GM19395 (cell line): ENCODE measurements around the gene TMEM178B.

Experiments
- ATAC-seq: cut with Tn5 transposase; IDR thresholded peaks from one replicate; pipeline ENCODE4 v1.9.1; 2021; ENCODE audit warnings: mild to moderate bottlenecking, moderate library complexity; ENCODE audit not compliant: unreplicated experiment

Gene TMEM178B

DNA sequence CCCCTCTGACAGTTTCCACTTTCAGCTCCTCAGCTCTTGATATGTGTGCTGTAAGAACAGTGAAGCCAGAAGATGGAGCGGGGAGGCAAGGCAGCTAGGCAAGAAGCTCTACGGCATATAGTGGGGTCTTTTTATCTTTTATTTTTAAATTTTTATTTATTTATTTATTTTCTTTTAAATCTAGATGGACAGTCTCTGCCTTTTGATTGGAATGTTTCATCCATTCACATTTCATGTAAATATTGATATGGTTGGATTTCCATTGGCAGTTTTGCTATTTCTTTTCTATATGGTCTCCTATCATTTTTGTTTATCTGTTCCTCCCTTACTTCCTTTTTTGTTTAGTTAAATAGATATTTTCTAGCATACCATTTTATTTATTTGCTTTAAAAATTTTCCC is 183.7 kb downstream of the TMEM178B start:
- ATAC-seq = no peak

DNA sequence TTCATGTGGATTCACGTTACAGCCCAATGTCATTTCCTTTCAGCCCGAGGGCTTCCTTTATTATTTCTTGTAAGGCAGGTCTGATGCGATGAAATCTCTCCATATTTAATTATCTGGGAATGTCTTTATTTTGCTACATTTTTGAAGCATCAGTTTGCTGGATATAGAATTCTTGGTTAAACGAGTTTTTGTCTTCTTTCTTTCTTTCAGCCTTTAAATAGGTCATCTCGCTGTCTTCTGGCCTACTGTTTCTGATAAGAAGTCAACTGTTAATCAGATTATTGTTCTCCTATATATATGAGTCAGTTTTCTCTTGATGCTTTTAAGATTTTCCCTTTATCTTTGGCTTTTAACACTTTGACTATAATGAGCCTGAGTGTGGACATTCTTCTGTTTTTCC is 184.7 kb downstream of the TMEM178B start:
- ATAC-seq = no peak

DNA sequence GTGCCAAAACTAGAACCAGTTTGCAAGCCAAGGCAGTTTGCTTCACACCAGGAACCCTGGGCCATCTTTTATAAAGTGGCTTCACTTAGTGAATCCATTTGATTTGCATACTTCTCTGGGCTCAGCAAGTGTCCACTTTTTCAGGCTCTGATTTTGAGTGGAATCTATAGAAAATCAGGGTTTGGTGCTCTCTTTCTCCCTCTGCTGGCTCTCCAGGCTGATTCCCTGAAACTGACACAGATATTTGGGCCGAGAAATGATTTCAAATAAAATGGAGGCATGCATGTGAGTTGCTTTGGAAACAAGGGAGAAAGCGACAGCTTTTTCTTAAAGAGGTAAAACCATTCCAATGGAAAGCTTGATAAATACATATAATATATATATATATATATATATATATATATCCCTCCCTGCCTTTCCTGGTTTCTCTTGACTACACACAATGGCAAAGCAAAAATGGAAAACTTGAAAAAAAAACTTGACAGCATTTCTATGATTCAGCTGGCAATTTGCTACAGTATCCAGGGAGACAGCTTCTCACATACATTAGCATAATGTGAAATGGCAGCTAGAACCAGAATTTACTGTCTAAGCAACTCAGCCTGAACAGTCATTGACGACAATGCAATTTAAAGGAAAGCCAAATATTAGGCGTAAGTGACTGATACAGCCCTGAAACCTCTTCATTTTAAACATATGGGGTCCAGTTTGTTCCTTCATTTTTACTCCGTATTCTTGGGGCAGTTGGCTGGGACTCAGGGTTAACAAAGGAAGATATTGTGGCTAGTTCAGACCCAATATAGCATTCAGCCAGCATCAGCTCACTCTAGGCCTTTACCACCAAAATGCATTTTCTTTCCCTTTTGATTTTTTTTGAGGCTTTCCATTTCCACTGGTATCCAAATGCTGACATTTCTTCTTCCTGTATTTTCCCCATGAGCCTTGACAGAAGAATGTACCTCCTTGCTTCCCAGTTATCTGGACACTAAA is 188.5 kb downstream of the TMEM178B start:
- no peak for ATAC-seq

DNA sequence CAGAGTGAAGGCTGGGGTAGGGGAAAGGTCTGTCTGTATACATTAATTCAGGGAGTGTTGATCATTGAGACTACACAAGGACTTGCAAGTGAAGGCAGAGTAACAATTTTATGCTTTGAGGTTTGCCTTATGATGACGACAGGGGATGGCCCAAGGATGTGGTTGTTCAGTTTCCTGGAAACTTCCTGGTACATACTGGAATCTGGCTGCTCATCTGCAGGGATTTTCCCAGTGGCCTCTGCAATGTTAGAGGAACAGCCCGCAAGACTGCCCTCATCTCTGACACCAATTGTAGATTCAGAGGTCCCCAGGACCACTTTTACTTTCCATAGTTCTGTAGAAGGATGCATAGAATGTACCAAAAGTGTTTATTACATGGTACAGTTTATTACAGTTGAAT is 189.6 kb downstream of the TMEM178B start:
- no peak for ATAC-seq

DNA sequence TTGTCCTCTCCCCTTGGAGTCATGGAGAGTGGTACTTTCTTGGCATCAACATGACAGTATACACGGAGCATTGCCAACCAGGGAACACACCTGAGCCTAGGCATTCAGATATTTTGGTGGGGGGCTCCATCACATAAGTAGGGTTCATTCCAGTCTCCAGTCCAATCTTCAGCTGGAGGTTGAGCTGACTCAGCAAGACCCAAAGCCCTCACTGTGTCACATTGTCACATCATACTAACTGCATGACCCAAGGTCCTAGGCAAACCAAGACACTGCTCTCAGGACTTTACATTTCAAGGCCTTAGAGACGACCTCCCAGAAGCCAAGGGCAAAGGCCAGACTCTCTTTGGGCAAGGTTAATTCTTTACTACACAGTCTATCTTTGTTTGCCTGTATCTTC is 190.1 kb downstream of the TMEM178B start:
- ATAC-seq = no peak

DNA sequence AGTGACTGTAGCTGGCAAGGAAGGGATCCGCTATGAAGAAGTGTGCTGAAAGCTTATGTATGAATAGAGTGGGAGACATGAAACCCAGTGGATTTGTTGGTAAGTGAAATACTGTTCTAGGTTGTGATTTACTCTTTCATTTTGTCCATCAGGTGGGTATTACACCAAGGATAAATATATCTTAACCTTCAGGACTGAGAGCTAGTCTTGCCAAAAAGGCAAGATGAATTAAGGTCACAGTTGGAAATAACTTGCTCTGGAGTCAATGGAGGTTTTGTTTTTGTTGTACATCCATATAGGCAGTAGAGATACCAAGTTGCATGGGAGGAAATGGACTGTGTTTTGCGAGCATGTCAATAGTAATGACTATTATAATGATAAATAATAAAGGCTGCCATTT is 190.6 kb downstream of the TMEM178B start:
- no peak for ATAC-seq

DNA sequence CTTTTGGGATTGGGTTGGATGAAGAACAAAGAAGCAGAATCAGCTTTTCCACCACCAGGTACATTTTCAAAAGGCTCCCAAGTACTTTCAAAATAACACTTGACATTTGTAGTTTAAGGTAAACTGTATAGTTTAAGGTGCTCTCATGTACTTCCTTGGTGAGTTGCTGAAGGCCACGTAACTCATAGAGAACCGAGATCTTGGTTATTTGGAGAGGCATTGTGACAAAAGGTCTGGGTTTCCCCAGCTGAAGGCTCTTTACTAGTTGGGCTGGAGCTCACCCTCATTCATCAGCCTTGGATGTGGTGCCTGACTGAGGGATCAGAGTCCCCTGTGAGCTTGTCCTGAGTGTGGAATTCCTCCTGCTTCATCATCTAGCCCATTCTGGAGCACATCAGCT is 191.8 kb downstream of the TMEM178B start:
- ATAC-seq = no peak

DNA sequence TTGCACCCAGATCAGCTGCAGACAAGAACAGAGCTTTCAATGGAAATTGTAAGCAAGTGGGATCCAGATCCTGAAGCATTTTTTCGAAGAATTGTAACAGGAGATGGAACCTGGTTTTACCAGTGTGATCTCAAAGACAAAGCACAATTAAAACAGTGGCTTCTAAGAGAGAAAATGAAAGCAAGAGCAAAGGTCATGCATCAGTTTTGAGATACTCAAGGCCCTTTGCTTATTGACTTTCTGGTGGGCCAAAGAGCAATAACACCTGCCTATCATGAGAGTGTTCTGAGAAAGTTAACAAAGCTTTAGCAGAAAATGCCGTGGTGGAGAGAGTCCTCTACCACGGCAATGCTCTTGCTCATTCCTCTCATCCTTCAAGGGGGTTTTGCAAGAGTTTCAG is 194.8 kb downstream of the TMEM178B start:
- ATAC-seq = no peak

DNA sequence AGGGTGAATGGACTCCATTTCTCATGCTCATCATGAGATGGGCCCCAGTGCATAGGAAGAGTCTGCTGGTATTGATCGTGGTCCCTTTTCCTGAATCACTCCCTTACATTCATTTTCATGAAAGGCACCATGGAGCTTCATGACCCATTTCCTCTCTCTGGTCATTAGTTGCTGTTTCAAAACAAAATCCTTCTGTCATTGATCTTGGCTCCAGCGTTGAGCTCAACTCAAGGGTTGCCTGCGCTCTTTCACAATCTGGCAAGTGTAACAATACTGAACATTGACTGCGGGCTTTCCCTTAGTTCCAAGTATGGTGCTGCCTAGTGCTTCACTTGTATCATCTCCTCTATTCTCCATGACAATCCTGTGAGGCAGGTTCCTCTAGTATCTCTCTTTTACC is 197.6 kb downstream of the TMEM178B start:
- ATAC-seq = no peak

DNA sequence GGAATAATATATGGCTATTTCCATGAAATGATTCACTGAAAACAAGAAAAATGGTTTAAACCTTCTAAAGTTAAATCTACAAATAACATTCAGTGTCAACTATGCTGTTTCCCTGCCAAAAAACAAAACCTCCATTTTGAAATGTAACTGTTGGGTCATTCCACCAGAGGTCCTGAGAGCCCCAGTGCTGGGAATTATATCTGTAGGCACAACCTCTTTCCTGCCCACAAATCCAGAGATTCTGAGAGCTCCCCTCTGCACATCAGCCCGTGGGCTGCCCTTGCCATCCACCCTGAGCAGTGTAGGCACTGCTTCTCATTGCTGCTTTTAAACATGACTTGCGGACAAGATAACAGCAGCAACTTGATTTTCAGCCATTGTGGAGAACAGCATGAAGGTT is 198.6 kb downstream of the TMEM178B start:
- no peak for ATAC-seq

DNA sequence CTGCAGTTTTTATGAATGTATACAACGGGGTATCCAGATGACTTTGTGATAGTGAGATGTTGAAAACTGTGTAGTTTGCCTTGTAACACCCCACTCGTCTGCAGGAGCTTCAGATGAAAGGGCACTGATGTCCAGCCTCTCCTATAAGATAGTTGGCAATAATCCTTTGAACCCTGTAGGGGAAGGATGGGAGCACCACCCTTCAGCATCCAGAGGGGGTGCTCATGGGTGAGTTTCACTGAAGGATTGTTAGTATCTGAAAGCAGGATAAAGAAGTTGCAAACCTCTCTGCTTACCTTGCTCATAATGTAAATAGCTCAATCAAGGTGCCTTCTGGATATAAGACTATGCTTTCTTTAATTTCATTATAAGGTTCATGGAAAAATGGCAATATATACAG is 201.5 kb downstream of the TMEM178B start:
- ATAC-seq = no peak

DNA sequence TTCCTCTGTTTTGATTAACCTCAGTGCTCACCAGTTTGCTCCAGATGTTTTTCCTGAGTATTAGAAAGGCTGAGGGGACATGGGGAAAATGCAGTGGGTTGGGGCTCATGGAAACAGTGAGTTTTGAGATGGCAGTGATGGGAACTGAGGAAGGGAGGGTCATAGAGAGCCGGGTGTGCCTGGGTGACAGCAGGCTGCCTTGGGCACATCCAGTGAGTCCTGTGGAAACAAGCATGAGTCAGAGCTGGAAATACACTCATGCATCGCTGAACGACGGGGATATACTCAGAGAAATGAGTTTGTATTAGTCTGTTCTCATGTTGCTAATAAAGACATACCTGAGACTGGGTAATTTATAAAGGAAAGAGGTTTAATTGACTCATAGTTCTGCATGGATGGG is 202.2 kb downstream of the TMEM178B start:
- no peak for ATAC-seq

DNA sequence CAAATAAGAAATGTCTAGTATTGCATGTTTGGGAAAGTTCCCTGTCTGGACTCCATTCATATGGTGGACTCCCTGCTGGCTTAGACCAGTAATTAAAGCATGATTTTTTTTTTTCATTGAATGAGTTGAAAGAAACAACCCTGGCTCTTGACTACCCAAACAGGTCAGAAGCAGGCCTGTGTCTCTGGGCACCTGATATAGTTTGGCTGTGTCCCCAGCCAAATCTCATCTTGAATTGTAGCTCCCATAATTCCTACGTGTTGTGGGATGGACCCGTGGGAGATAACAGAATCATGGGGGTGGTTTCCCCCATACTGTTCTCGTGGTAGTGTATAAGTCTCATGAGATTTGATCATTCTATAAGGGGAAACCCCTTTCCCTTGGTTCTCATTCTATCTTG is 206.2 kb downstream of the TMEM178B start:
- ATAC-seq = no peak

DNA sequence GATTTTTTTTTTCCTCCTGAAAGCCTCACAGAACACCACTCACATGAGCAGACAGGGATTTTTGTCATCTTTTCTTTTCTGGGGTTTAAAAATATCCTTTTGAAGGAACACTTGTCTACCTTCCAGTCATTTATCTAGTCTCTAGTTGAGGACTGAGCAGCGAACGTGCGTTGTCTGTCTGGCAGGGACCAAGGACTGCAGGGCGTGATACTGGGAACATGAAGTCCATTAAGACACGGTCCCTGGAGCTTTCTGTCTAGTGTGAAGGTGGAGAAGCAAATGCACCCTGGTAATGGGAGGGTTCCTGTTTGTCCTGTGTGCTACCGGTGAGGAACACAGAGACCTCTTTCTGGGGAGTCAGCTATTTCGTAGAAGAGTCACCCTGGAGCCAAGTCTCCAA is 207.4 kb downstream of the TMEM178B start:
- ATAC-seq = no peak

DNA sequence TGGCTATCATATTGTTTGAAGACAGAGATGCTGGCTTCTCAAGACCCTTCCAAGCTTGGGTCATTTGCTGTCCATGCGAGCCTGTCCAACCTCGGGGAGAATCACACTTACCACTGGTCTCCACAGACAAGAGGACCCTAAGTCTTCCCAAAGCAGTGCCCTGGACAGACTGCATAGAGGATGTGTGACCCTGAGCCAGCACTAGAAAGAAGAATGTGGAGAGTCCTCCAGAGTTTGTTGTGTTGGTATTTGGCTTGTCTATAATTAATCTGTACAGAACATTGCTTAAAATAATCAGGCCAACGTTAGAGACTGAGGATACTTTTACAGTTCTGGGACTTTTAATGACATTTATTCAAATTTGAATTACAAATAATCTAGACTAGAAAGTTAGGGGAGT is 212.7 kb downstream of the TMEM178B start:
- no peak for ATAC-seq

DNA sequence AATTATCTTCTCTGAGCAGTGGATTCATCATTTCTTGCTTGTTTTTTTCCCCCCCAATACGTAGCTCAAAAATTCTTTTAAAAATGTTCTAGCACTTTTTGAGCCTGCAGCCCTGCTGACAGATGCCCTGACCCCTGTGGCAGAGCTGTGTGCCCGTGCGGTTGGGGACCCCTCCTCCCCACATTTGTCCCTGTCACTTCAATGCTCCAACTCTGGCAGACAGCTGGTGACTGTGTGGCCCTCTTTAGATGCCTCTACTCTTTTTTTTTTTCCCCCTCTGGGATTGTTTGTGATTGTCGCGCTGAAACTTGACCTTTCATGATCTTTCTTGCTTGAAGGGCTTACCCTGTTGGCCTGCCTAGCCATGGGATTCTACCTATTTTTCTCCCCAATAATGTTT is 214.1 kb downstream of the TMEM178B start:
- ATAC-seq = no peak

DNA sequence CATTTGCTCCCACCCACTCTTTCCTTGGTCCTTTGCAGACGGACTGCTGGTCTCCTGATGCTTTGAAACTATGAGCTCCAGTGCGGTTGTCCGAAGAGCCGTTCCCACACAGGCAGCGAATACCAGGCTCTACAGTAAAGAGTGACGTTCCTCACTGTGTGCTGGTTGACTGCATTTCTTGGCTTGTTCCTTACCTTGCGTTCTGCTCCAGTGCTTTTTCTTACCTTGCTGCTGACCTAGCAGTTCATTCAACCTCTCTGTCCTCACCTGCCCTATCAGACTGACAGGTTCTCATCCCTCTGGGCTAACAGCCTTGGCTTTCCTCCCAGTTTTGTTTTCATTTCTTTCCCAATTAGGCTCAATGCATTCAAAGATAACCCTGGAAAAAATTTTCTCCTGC is 214.8 kb downstream of the TMEM178B start:
- no peak for ATAC-seq

DNA sequence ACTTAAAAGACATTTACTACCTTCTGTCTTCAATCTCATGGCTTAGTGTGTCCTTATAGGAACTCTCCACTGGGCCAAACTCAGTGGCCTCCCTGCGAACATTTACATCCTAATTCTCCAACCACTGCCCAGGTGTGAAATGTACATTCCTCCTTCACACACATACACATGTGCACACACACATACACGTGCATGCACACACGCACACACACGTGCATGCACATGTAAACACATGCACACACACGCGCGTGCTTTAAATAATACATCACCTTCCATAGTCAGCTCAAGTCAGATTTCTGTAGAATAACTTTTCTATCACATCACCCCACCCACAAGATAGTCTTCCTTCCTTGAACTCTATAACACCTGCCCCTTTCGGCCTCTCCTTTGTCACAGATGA is 216.5 kb downstream of the TMEM178B start:
- no peak for ATAC-seq

DNA sequence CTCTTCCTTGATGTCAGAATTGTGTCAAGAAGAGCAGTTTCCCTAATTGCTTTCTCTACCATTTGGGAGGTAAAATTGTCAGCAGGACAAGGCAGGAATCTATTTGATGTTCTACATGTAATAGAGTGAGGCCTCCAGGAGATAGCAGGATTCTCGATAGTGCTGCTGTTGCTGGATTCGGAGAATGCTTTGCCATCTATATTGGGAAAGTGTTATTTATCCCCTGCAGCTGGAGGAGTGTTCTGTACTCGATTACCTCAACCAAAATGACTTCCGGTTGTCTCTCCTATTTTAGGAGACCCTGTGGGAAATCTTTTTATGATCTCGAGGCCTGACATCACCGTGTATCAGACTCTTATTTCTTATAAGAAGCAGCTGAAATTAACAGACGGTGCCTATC is 217.1 kb downstream of the TMEM178B start:
- no peak for ATAC-seq

DNA sequence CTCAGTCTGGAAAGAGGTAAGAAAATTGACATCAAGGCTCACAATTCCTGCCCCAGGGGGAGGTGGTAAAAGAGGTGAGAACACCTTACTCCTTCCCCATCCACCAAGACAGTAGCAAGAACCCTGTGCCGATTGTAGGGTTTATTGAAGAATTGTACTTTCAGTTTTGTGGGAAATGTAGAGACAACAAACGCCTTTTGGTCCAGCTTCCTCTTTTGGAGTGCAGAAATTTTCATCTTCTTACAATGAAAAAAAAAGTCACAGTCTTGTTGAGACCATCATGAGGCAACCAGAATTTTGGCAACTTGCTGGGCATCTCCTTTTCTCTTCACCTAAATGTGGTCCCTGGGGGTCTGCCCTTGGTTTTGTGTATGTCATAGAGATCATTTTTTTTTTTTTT is 217.7 kb downstream of the TMEM178B start:
- ATAC-seq = no peak

DNA sequence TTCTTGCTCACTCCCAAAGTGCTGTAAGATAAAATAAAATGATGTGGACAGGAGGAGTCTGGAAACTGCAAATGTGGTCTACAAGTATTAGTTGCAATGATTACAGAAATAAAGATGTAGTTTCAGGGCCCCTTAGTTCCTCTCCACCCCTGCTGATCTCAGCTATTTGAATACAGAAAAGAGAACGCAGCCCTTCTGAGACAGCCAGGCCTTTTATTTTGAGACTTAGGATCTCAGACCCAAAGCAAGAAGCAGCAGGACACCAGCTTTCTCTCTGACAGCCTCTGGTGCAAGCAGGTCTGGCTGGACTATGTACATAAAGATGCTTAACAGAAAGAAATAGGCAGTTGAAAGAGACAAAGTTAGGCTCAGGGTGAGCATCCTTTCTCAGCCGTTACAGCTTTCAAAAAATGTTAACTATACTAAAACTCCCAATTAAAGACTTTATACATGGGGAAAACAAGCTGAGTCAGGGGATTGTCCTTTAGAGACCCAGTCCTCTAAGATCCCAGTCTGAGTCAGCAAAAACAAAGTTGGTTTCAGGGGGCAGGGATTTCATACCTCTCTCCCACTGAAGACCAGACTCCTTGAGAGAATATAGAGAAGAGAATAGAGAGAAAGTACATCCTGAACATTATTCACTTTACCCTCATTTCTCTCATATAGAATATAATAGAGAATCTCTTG is 220.4 kb downstream of the TMEM178B start:
- no peak for ATAC-seq

DNA sequence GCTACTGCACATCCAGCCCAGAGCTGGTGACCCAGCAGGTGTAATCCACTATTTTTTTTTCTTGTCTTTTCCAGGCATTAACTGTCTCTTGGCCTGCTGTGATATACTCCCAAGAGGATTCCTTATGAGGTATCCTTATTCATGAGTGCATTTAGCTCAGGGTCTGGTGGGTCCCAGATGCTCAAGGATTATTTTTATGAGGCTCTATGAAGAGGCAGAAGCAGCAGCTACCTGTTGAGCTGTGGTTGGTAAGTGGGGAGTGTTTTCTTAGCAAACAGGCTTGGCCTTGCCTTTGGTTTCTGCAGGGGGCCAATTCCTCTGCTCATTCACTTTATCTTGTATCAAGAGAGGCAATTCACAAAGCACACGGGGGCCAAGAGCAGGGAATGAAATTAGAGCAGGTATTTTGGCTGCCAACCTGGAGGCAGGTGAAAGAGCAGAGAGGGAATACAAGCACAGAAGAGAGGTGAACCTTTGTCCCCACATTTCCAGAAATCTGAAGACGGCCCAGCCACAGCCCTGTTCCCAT is 221.6 kb downstream of the TMEM178B start:
- ATAC-seq = no peak
